Measurements from ENCODE around the gene RPUSD1.
"Not testable (repeated sequence)": the region's sequence is repeated elsewhere in the genome, so short reads cannot be mapped to it uniquely, and the experiment has no call there.

The RPUSD1 gene

DNA sequence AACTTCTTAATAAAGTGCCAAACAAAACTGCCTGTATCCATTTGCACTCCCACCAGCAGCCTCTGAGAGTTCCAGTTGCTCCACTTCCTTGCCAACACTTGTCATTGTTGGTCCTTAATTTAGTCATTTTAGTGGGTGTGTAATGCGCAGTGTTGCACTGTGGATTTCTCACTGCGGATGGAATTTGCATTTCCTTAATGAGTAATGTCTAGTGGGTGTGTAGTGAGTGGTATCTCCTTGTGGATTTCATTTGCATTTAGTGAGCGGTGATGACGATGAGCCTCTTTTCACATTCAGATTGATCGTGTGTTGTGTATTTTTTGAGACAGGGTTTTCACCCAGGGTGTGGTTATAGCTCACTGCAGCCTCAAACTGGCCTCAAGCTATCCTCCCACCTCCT lies 31.8 kb downstream of the RPUSD1 start:
- no peak for TF ChIP-seq CTCF (IDR thresholded peaks at IDR 0.05; ENCODE audit: low read depth, low read length)
- Histone ChIP-seq H3K4me3 (ENCODE audit: low read depth, low read length) (no peak overlapping the region), H3K36me3 (no peaks in the 10 kb centered on the region), H3K27ac (no peak overlapping the region), H3K9me3 (ENCODE audit: severe bottlenecking) (no peaks in the 10 kb centered on the region), H3K27me3 (ENCODE audit: insufficient read depth, low read depth, severe bottlenecking) (no peaks in the 10 kb centered on the region)
- no peak for DNase-seq

- TF ChIP-seq CTCF (IDR thresholded peaks at IDR 0.05; ENCODE audit: low read depth, low read length): no peak
- DNase-seq: no peak
- Histone ChIP-seq H3K27ac (no peak overlapping the region), H3K9me3 (ENCODE audit: severe bottlenecking) (no peaks in the 10 kb centered on the region), H3K36me3 (no peaks in the 10 kb centered on the region), H3K27me3 (ENCODE audit: insufficient read depth, low read depth, severe bottlenecking) (no peaks in the 10 kb centered on the region), H3K4me3 (ENCODE audit: low read depth, low read length) (no peak overlapping the region)
These were observed 33.5 kb downstream of the RPUSD1 start for GRCh38 chr16:754656-755055.

GRCh38 chr16:754121-754607 lies 34.0 kb downstream of the RPUSD1 start:
- H3K27me3 ChIP-seq (ENCODE audit: insufficient read depth, low read depth, severe bottlenecking); H3K27ac ChIP-seq; DNase-seq; H3K36me3 ChIP-seq; H3K9me3 ChIP-seq (ENCODE audit: severe bottlenecking); H3K4me3 ChIP-seq (ENCODE audit: low read depth, low read length): not testable (repeated sequence)

DNA sequence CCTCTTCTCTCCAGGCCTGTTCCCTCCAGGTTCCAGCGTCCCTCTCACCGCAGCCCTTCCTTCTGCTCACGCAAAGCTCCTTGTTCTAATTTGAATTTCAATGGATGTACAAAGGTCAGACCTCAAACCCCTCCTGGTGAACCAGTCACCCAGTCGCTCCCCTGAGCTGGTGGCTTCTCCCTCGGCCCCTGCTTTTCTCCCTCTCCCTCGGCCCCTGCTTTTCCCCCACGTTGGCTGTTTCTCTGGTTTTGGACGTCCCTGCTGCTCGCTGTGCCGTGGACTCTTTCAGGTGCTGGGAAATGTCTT lies 36.2 kb downstream of the RPUSD1 start:
- H3K36me3 ChIP-seq: no peaks in the 10 kb centered on the region
- H3K27me3 ChIP-seq (ENCODE audit: insufficient read depth, low read depth, severe bottlenecking): no peaks in the 10 kb centered on the region
- peak overlapping the region; percentile 83 for H3K27ac ChIP-seq
- H3K4me3 ChIP-seq (ENCODE audit: low read depth, low read length): peak overlapping the region; percentile 50
- no peaks in the 10 kb centered on the region for H3K9me3 ChIP-seq (ENCODE audit: severe bottlenecking)
- no peak for TF ChIP-seq CTCF (IDR thresholded peaks at IDR 0.05; ENCODE audit: low read depth, low read length)
- DNase-seq: no peak

DNA sequence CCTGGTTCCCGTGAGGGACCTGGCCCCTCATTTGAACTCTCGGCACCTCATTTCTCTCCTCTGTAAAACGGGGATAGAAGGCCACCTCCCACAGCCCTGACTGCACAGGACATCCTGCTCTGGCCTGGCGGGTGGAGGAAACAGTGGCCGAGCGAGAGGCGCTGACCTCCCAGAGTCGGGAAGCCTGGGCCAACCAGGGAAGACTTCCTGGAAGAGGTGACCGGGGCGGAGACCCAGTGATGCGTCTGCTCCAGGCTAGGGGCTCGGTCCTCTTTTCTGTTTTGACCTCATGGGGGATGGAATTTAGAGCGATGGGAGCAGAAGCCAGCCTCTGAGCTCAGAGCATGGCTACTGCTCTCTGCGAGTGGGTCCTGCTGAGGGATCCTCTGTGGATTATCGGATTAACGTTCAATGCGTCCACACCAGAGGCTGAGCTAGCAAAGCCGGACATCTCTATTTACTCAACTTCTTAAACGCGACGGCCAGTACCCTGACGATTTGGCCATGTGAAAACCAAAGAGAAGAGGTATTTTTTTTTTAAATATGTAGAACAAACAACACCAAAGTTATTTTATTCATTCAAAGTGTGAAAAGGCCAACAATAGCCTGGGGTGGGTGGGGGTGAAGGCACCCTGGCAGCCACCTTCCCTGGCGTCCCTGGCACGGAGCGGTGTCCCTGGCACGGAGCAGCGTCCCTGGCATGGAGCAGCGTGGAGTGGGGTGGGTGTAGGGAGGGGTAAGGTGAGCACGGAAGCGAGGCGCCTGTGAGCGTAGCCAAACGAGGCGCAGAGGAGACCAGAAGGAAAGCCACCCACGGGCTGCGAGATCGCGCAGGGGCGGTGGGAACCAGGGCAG lies 36.8 kb downstream of the RPUSD1 start:
- Histone ChIP-seq H3K4me3 (ENCODE audit: low read depth, low read length) (peak overlapping the region; percentile 50), H3K27me3 (ENCODE audit: insufficient read depth, low read depth, severe bottlenecking) (no peaks in the 10 kb centered on the region), H3K9me3 (ENCODE audit: severe bottlenecking) (no peaks in the 10 kb centered on the region), H3K36me3 (no peaks in the 10 kb centered on the region), H3K27ac (peak overlapping the region; percentile 83)
- DNase-seq: peak; percentile 83
- TF ChIP-seq CTCF (IDR thresholded peaks at IDR 0.05; ENCODE audit: low read depth, low read length): no peak

- H3K36me3 ChIP-seq: no peaks in the 10 kb centered on the region
- H3K9me3 ChIP-seq (ENCODE audit: severe bottlenecking): no peaks in the 10 kb centered on the region
- no peak overlapping the region; the same call in 1 of the 2 replicates for H3K27ac ChIP-seq
- no peaks in the 10 kb centered on the region for H3K27me3 ChIP-seq (ENCODE audit: insufficient read depth, low read depth, severe bottlenecking)
- no peak for TF ChIP-seq CTCF (IDR thresholded peaks at IDR 0.05; ENCODE audit: low read depth, low read length)
- H3K4me3 ChIP-seq (ENCODE audit: low read depth, low read length): no peak overlapping the region
- DNase-seq: no peak
These were observed 37.7 kb downstream of the RPUSD1 start for GRCh38 chr16:750485-750884.

Data from WERI-Rb-1 (cell line).